Hepatocyte (in vitro differentiated cells): Measurements from ENCODE around the gene PRKG1.

Experiments used
- CTCF ChIP-seq: fragments of 200-600 bp; sonication (generic); IDR thresholded peaks from 2 replicates; pipeline ENCODE4 v1.5.1; 2016; ENCODE audit warnings: antibody characterized with exemption, mild to moderate bottlenecking; ENCODE audit not compliant: poor library complexity
- EZH2phosphoT487 ChIP-seq: fragments of 200-600 bp; sonication (generic); IDR thresholded peaks from one replicate; pipeline ENCODE4 v1.6.1; 2018; ENCODE audit warnings: antibody characterized with exemption, mild to moderate bottlenecking, low read depth, moderate library complexity; ENCODE audit not compliant: unreplicated experiment, severe bottlenecking

DNA sequence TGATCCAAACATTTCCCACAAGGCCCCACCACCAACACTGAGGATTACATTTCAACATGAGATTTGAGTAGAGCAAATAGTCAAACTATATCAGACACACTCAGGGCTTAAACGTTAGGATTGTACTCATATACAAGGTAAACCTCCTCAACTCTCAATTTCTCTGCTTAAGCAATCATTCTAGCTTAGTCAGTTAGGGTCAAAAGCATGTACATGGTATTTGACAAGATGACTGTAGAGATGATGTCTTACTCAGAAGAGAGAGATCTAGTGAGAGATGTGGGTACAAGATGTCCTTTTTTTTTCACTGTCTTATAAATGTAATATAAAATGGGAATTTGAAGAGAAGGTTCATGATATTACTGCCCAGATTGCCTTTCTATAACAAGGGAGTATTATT lies 270.1 kb downstream of the PRKG1 start:
- TF ChIP-seq CTCF, result no peak
- no peak for TF ChIP-seq EZH2phosphoT487
